K562 (cell line): ENCODE measurements around the gene UBE2Q1. TPM values are rescaled to one million over a fixed set of nuclear protein-coding genes. Genes with fewer than 3 reads are reported as not detected.

Source experiments
- ATF3 ChIP-seq, 2 experiments: fragments of 450-650 bp in 1 of 2; sonication (generic) in 1 of 2; formaldehyde crosslinking in 1 of 2; IDR thresholded peaks in 1 of 2; conservative IDR thresholded peaks in 1 of 2; 2 replicates each; pipeline versions ENCODE4 v1.6.1 to v1.8.1; 2016 to 2023; ENCODE audit warnings: mild to moderate bottlenecking in 2 of 2, moderate library complexity in 2 of 2, inconsistent platforms in 1 of 2, missing genetic modification reagents in 1 of 2
- CEBPG ChIP-seq, 3 experiments: fragments of 200-800 bp in 1 of 3; sonication (Bioruptor generic) in 1 of 3; sonication (generic) in 1 of 3; formaldehyde crosslinking in 1 of 3; IDR thresholded peaks in 2 of 3; conservative IDR thresholded peaks in 1 of 3; 2 replicates each; pipeline versions ENCODE4 v1.6.1 to v1.8.0; 2016 to 2022; ENCODE audit warnings: missing compliant biosample characterization in 2 of 3, missing genetic modification characterization in 2 of 3, mild to moderate bottlenecking in 1 of 3, missing genetic modification reagents in 1 of 3
- COPS2 ChIP-seq: fragments of 450-650 bp; conservative IDR thresholded peaks from 2 replicates; pipeline ENCODE4 v1.6.1; 2016; ENCODE audit warnings: mild to moderate bottlenecking, moderate library complexity
- GABPA ChIP-seq: fragments of 200-800 bp; sonication (Bioruptor generic); conservative IDR thresholded peaks from 2 replicates; pipeline ENCODE4 v1.6.1; 2016; ENCODE audit warnings: low read depth, missing genetic modification characterization, missing compliant biosample characterization
- GATA2 ChIP-seq: sonication (generic); formaldehyde crosslinking; IDR thresholded peaks from 2 replicates; pipeline ENCODE4 v1.4.0; 2020; ENCODE audit warnings: mild to moderate bottlenecking, missing genetic modification reagents
- GATAD2B ChIP-seq: fragments of 450-650 bp; IDR thresholded peaks from 2 replicates; pipeline ENCODE4 v1.6.1; 2017; ENCODE audit warnings: mild to moderate bottlenecking, borderline replicate concordance
- HLTF ChIP-seq: fragments of 450-650 bp; IDR thresholded peaks from 2 replicates; pipeline ENCODE4 v1.6.1; 2016
- KDM5B ChIP-seq: fragments of 200-600 bp; sonication (generic); IDR thresholded peaks from 2 replicates; pipeline ENCODE4 v1.6.1; 2012; ENCODE audit warnings: low read depth, mild to moderate bottlenecking, moderate library complexity, low read length, control low read depth, inconsistent platforms; ENCODE audit not compliant: insufficient replicate concordance
- NFE2L1 ChIP-seq: fragments of 450-650 bp; IDR thresholded peaks from 2 replicates; pipeline ENCODE4 v1.6.1; 2016; ENCODE audit warnings: missing genetic modification characterization, low read depth, mild to moderate bottlenecking, missing compliant biosample characterization, moderate library complexity, borderline replicate concordance
- NFXL1 ChIP-seq: fragments of 450-650 bp; formaldehyde crosslinking; IDR thresholded peaks from 2 replicates; pipeline ENCODE4 v1.4.0; 2021; ENCODE audit warnings: mild to moderate bottlenecking
- PRPF4 ChIP-seq: fragments of 200-400 bp; formaldehyde crosslinking; IDR thresholded peaks from one replicate; pipeline ENCODE4 v1.6.1; 2017; ENCODE audit warnings: low read length, low read depth, mild to moderate bottlenecking; ENCODE audit not compliant: insufficient read depth, poor library complexity, severe bottlenecking
- RBM14 ChIP-seq: fragments of 200-400 bp; formaldehyde crosslinking; IDR thresholded peaks from 2 replicates; pipeline ENCODE4 v1.6.1; 2018; ENCODE audit warnings: low read depth, mild to moderate bottlenecking, low read length, moderate library complexity, borderline replicate concordance; ENCODE audit not compliant: insufficient read depth
- RBM22 ChIP-seq: fragments of 200-400 bp; formaldehyde crosslinking; IDR thresholded peaks from 2 replicates; pipeline ENCODE4 v1.6.1; 2018; ENCODE audit warnings: low read length, low read depth; ENCODE audit not compliant: poor library complexity, severe bottlenecking
- SIN3A ChIP-seq, 2 experiments: fragments of 150-350 bp in 1 of 2; IDR thresholded peaks; 2 replicates each; pipeline ENCODE4 v1.6.1; 2011 to 2016; ENCODE audit warnings: borderline replicate concordance in 2 of 2, low read depth in 2 of 2, low read length in 2 of 2, mild to moderate bottlenecking in 2 of 2, moderate library complexity in 2 of 2; ENCODE audit not compliant: control insufficient read depth in 1 of 2
- SMARCC2 ChIP-seq: fragments of 450-650 bp; IDR thresholded peaks from 2 replicates; pipeline ENCODE4 v1.6.1; 2017; ENCODE audit warnings: antibody characterized with exemption, moderate library complexity, mild to moderate bottlenecking, low read depth
- SRSF1 ChIP-seq: fragments of 200-400 bp; formaldehyde crosslinking; IDR thresholded peaks from 2 replicates; pipeline ENCODE4 v1.6.1; 2017; ENCODE audit warnings: mild to moderate bottlenecking, low read depth, low read length, moderate library complexity
- TRIM24 ChIP-seq, 2 experiments: fragments of 450-650 bp; IDR thresholded peaks; 2 replicates each; pipeline ENCODE4 v1.6.1; 2016
- ZNF507 ChIP-seq: conservative IDR thresholded peaks from 2 replicates; pipeline ENCODE4 v1.6.1; 2017; ENCODE audit warnings: missing genetic modification characterization, missing compliant biosample characterization
- ZNF584 ChIP-seq: fragments of 200-800 bp; sonication (Bioruptor generic); IDR thresholded peaks from 2 replicates; pipeline ENCODE4 v1.6.1; 2016; ENCODE audit warnings: low read depth, mild to moderate bottlenecking, missing genetic modification characterization, missing compliant biosample characterization
- ZNF639 ChIP-seq, 2 experiments: fragments of 200-800 bp in 1 of 2; sonication (Bioruptor generic) in 1 of 2; sonication (generic) in 1 of 2; formaldehyde crosslinking in 1 of 2; IDR thresholded peaks in 1 of 2; conservative IDR thresholded peaks in 1 of 2; 2 replicates each; pipeline versions ENCODE4 v1.5.0 to v1.6.1; 2016 to 2020; ENCODE audit warnings: missing compliant biosample characterization in 1 of 2, missing genetic modification characterization in 1 of 2, missing genetic modification reagents in 1 of 2
- ZNF75A ChIP-seq: fragments of 450-650 bp; formaldehyde crosslinking; IDR thresholded peaks from 2 replicates; pipeline ENCODE4 v1.4.0; 2020; ENCODE audit warnings: mild to moderate bottlenecking
- polyA plus RNA-seq, 8 experiments: library from polyadenylated mRNA; depleted of rRNA in 4 of 8; stranded (reverse) in 5 of 8; unstranded in 3 of 8; fragments of >200 nt; fragmentation: Nextera tagmentation in 2 of 8; fragmentation: Illumina TruSeq in 1 of 8; extraction: Ambion mirVana in 2 of 8; extraction: Trizol in 1 of 8; gene quantifications; 2 replicates each; pipeline versions ENCODE4 v1.2.1 to v1.2.3, GENCODE V29; 2011 to 2014; ENCODE audit warnings: inconsistent platforms in 1 of 8, missing spikeins in 1 of 8
- total RNA-seq, 7 experiments: library from RNA; depleted of rRNA in 6 of 7; stranded (reverse); fragments of >200 nt in 6 of 7; fragmentation: Illumina TruSeq in 2 of 7; extraction: Trizol in 2 of 7; gene quantifications; 2 replicates each; pipeline versions ENCODE4 v1.2.1 to v1.2.3, GENCODE V29; 2011 to 2021; ENCODE audit warnings: low replicate concordance in 1 of 7
- TF ChIP-seq, protein P1 (sequence below): sonication (generic); formaldehyde crosslinking; IDR thresholded peaks from 2 replicates; pipeline ENCODE4 v1.8.1; 2022; ENCODE audit warnings: missing genetic modification reagents

Gene UBE2Q1
- total and polyA plus RNA-seq, 9 of the 15 experiments (the other 6 are each of a cell fraction or from before 2014, with no cell fraction given) = 8.0 to 58.8 (median 27.6) TPM

DNA sequence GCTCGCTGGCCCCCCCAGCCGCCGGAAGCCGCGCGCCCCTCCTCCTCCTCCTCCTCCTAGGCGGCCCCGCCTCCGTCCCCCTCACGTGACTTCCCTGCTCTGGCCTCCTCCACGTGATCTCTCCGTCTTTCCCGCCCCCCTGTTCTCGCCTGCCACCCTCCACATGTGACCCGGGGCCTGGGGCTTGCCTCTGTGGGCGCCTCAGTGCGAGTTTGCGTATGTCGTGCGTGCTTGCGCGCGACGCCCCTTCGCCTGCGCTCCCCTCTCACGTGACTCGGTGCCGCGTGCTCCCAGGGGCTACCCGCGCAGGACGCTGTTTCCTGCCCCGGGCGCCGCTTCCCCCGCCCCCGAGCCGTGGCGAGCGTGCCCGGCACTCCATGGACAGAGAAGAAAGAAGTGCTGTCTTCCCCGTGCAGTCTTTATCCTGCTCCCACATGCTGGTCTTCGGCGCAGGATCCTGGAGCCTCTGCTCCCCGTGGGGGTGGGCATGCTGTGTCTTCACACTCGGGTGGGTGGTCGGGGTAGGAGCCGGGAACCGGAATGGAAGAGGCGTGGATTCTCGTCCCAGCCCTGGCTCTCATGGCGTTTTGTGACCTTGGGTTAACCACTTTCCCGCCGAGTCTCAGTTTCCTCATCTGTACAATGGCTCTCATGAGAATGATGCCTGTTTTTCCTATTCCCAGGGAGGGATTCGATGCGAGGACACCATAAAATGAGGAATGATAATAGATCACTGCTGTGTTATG, 431 bp upstream of the UBE2Q1 start (continued):
- TF ChIP-seq, protein P1, sequence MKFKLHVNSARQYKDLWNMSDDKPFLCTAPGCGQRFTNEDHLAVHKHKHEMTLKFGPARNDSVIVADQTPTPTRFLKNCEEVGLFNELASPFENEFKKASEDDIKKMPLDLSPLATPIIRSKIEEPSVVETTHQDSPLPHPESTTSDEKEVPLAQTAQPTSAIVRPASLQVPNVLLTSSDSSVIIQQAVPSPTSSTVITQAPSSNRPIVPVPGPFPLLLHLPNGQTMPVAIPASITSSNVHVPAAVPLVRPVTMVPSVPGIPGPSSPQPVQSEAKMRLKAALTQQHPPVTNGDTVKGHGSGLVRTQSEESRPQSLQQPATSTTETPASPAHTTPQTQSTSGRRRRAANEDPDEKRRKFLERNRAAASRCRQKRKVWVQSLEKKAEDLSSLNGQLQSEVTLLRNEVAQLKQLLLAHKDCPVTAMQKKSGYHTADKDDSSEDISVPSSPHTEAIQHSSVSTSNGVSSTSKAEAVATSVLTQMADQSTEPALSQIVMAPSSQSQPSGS (CRISPR knock-in tag) = no peak
- TF ChIP-seq COPS2 (no peak), ZNF507 (tag) (no peak), SIN3A (IDR thresholded peaks at IDR 0.05; ENCODE audit: borderline replicate concordance in 2 of 2, control insufficient read depth in 1 of 2, low read depth in 2 of 2, low read length in 2 of 2) (peak in 1 of 2 experiments; percentile 82; a peak in 3 of 4 replicates), ZNF75A (CRISPR knock-in tag) (no peak), NFE2L1 (tag) (no peak), NFXL1 (CRISPR knock-in tag) (no peak), SMARCC2 (no peak), RBM14 (no peak), GATAD2B (no peak), KDM5B (peak; percentile 40), RBM22 (no peak), GATA2 (CRISPR knock-in tag) (no peak), CEBPG (CRISPR knock-in tag; IDR thresholded peaks at IDR 0.05) (peak; percentile 36; the same call in 1 of the 2 replicates), CEBPG (tag; conservative IDR thresholded peaks at IDR 0.05 in 1 of 2, IDR thresholded peaks at IDR 0.05 in 1 of 2) (no peak), GABPA (tag) (peak; percentile 94), TRIM24 (IDR thresholded peaks at IDR 0.05) (peak in 1 of 2 experiments; percentile 66; a peak in 1 of 4 replicates), SRSF1 (no peak), PRPF4 (no peak), ATF3 (IDR thresholded peaks at IDR 0.05) (peak; percentile 34; the same call in 1 of the 2 replicates), ATF3 (CRISPR knock-in tag; conservative IDR thresholded peaks at IDR 0.05) (peak; percentile 60; the same call in 1 of the 2 replicates), ZNF584 (CRISPR knock-in tag) (no peak), ZNF639 (CRISPR knock-in tag; conservative IDR thresholded peaks at IDR 0.05 in 1 of 2, IDR thresholded peaks at IDR 0.05 in 1 of 2) (peak in 1 of 2 experiments; percentile 94; a peak in 2 of 4 replicates), HLTF (no peak)
